ENCODE measurements around the gene CDX1. TPM values are rescaled to one million over a fixed set of nuclear protein-coding genes. Genes with fewer than 3 reads are reported as not detected.

The CDX1 gene
- total RNA-seq, 1 experiment from 2014 or later, result not detected

DNA sequence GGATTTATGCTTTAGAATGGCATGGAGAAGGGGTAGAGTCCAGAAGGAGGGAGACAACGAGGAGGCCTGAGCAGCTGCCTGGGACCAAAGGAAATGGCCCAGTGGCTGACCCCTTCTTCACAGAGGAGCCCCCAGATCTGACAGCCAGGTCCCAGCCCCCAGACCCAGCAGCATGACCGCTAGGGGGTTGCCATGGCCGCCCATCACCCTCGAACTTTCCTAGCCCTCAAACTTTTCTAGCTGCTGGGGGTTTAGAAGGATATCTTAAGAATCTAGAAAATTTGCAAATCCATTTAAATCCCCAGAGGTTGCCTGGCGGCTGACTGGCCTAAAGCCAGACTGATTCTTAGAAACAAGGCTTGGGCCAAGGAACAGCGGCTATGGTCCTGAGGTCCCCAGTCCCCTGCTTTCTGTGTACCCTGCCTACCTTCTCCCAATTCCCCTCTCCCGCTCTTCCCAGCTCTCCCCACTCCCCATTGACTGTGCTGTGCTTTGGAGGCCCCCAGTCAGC is 11.9 kb upstream of the CDX1 start:
- intact Hi-C loops (cut with micrococcal nuclease; ENCODE audit: unreplicated experiment), result no loop called here
- peaks cover 64% of the 10 kb centered on the region for H3K27me3 Mint-ChIP-seq (ENCODE audit: unreplicated experiment)
- no peak for DNase-seq
- no peak overlapping the region for H3K4me3 Mint-ChIP-seq (ENCODE audit: low read depth, unreplicated experiment)
- CTCF ChIA-PET, result no interaction called here
- TF ChIP-seq, protein P1, sequence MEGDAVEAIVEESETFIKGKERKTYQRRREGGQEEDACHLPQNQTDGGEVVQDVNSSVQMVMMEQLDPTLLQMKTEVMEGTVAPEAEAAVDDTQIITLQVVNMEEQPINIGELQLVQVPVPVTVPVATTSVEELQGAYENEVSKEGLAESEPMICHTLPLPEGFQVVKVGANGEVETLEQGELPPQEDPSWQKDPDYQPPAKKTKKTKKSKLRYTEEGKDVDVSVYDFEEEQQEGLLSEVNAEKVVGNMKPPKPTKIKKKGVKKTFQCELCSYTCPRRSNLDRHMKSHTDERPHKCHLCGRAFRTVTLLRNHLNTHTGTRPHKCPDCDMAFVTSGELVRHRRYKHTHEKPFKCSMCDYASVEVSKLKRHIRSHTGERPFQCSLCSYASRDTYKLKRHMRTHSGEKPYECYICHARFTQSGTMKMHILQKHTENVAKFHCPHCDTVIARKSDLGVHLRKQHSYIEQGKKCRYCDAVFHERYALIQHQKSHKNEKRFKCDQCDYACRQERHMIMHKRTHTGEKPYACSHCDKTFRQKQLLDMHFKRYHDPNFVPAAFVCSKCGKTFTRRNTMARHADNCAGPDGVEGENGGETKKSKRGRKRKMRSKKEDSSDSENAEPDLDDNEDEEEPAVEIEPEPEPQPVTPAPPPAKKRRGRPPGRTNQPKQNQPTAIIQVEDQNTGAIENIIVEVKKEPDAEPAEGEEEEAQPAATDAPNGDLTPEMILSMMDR (IDR thresholded peaks at IDR 0.05; ENCODE audit: unreplicated experiment), result no peak
- no peak overlapping the region for H3K27ac Mint-ChIP-seq (ENCODE audit: unreplicated experiment)
- no peaks in the 10 kb centered on the region for H3K36me3 Mint-ChIP-seq (ENCODE audit: insufficient read depth, unreplicated experiment)
- no peaks in the 10 kb centered on the region for H3K4me1 Mint-ChIP-seq (ENCODE audit: low read depth, unreplicated experiment)
- BruUV-seq (replicated peaks), result no TSS peak
- H3K9me3 Mint-ChIP-seq (ENCODE audit: low read depth, unreplicated experiment), result no peaks in the 10 kb centered on the region

DNA sequence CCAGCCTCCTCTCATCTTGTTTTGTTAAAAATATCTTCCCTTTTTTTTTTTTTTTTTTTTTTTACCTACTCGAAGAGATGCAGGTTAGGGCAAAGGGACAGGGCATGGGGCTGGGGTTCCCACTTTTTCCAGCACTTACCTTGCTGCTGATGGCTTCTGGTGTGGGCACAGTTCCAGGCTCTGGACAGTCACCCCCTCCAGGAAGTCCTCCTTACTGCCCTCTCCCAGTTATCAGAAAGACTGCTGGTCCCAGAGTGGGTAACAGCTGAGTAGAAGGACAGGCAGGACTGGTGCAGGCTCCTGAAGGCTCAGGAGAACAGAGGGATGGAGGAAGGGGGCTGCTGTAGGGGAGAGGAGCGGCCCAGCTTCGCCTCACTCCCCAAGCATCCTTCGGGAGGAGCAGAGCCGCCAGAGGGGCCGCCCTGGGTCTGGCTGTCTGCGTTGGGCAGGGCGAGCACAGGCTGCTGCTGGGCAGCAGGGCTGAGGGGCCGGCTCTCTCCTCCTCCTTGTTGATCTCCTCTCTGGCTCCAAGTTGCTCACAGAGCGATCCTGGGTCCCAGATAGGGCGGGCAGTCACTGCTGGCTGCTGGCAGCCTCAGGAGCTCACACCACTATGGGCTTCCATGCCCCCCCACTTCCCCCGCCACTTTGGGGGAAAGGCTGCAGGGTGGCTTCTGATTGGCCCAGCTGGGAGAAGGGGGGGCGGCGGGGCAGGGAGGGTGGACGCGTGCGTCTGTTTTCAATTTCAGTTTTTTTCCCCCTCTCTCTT is 11.1 kb upstream of the CDX1 start, which contains the start of gene PDGFRB:
Gene PDGFRB (minus strand): TSS at position 588 of the 769 bp plus-strand sequence. CDS start 18,798 bp downstream, outside the sequence.
- no peak for DNase-seq
- H3K9me3 Mint-ChIP-seq (ENCODE audit: low read depth, unreplicated experiment), result no peaks in the 10 kb centered on the region
- no TSS peak for BruUV-seq (replicated peaks)
- no peak within 1 kb of the TSS for H3K27ac Mint-ChIP-seq (ENCODE audit: unreplicated experiment)
- CTCF ChIA-PET, result no interaction called here
- no peaks in the 10 kb centered on the region for H3K4me1 Mint-ChIP-seq (ENCODE audit: low read depth, unreplicated experiment)
- intact Hi-C loops (cut with micrococcal nuclease; ENCODE audit: unreplicated experiment), result no loop called here
- H3K27me3 Mint-ChIP-seq (ENCODE audit: unreplicated experiment), result peaks cover 64% of the 10 kb centered on the region
- no peaks in the 10 kb centered on the region for H3K36me3 Mint-ChIP-seq (ENCODE audit: insufficient read depth, unreplicated experiment)
- TF ChIP-seq, protein P1 (IDR thresholded peaks at IDR 0.05; ENCODE audit: unreplicated experiment), result no peak
- H3K4me3 Mint-ChIP-seq (ENCODE audit: low read depth, unreplicated experiment), result no peak within 1 kb of the TSS

DNA sequence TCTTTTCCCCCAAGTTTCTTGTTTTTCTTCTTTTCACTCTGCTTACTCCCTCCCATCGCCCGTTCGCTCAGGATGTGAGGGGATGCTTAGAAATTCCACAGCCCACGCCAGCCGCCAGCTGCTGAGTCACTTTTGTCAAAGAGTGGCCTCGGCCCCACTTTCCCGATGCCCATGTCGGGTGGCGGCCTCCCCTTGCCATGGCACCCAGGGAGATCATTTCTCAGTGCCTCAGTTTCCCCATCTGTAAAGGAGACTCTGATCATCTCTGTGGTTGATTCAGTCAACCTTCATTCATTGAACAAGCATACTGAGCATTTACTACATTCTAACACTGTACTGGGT is 10.6 kb upstream of the CDX1 start:
- intact Hi-C loops (cut with micrococcal nuclease; ENCODE audit: unreplicated experiment), result no loop called here
- no peak for DNase-seq
- peaks cover 2% of the 10 kb centered on the region for H3K4me1 Mint-ChIP-seq (ENCODE audit: low read depth, unreplicated experiment)
- H3K27ac Mint-ChIP-seq (ENCODE audit: unreplicated experiment), result no peak overlapping the region
- CTCF ChIA-PET, result no interaction called here
- peaks cover 64% of the 10 kb centered on the region for H3K27me3 Mint-ChIP-seq (ENCODE audit: unreplicated experiment)
- H3K4me3 Mint-ChIP-seq (ENCODE audit: low read depth, unreplicated experiment), result no peak overlapping the region
- no TSS peak for BruUV-seq (replicated peaks)
- H3K36me3 Mint-ChIP-seq (ENCODE audit: insufficient read depth, unreplicated experiment), result no peaks in the 10 kb centered on the region
- H3K9me3 Mint-ChIP-seq (ENCODE audit: low read depth, unreplicated experiment), result no peaks in the 10 kb centered on the region
- TF ChIP-seq, protein P1 (IDR thresholded peaks at IDR 0.05; ENCODE audit: unreplicated experiment), result no peak

- BruUV-seq (replicated peaks), result no TSS peak
- no peak overlapping the region for H3K27ac Mint-ChIP-seq (ENCODE audit: unreplicated experiment)
- H3K9me3 Mint-ChIP-seq (ENCODE audit: low read depth, unreplicated experiment), result no peaks in the 10 kb centered on the region
- H3K36me3 Mint-ChIP-seq (ENCODE audit: insufficient read depth, unreplicated experiment), result no peaks in the 10 kb centered on the region
- peaks cover 64% of the 10 kb centered on the region for H3K27me3 Mint-ChIP-seq (ENCODE audit: unreplicated experiment)
- CTCF ChIA-PET, result no interaction called here
- no peak overlapping the region for H3K4me3 Mint-ChIP-seq (ENCODE audit: low read depth, unreplicated experiment)
- TF ChIP-seq, protein P1 (IDR thresholded peaks at IDR 0.05; ENCODE audit: unreplicated experiment), result no peak
- DNase-seq, result no peak
- intact Hi-C loops (cut with micrococcal nuclease; ENCODE audit: unreplicated experiment), result no loop called here
- peaks cover 7% of the 10 kb centered on the region for H3K4me1 Mint-ChIP-seq (ENCODE audit: low read depth, unreplicated experiment)
Measured at GRCh38 chr5:150156540-150156939, 10.0 kb upstream of the CDX1 start.
